GM19324 (cell line): Measurements from ENCODE around the gene BHLHA15.

ENCODE experiments used
- ATAC-seq: cut with Tn5 transposase; IDR thresholded peaks from one replicate; pipeline ENCODE4 v1.9.1; 2021; ENCODE audit warnings: mild to moderate bottlenecking, moderate library complexity; ENCODE audit not compliant: unreplicated experiment, low FRiP score

The BHLHA15 gene

GRCh38 chr7:98206451-98207330, 4.5 kb upstream of the BHLHA15 start:
- ATAC-seq = no peak

- no peak for ATAC-seq
These were observed 1.9 kb upstream of the BHLHA15 start for GRCh38 chr7:98209166-98209920.

GRCh38 chr7:98210513-98211220, 572 bp upstream of the BHLHA15 start:
- ATAC-seq = no peak

- ATAC-seq = no peak
These were observed 665 bp downstream of the BHLHA15 start for GRCh38 chr7:98211676-98212531.

- ATAC-seq = no peak
These were observed 1.3 kb downstream of the BHLHA15 start for GRCh38 chr7:98212532-98213041.

- no peak for ATAC-seq
These were observed 2.2 kb downstream of the BHLHA15 start for GRCh38 chr7:98213296-98213887.

GRCh38 chr7:98213888-98214810, 2.9 kb downstream of the BHLHA15 start:
- ATAC-seq = no peak

- ATAC-seq = no peak
These were observed 3.6 kb downstream of the BHLHA15 start for GRCh38 chr7:98214811-98215321.

GRCh38 chr7:98215561-98216495, 4.6 kb downstream of the BHLHA15 start:
- no peak for ATAC-seq

- no peak for ATAC-seq
These were observed 5.8 kb downstream of the BHLHA15 start for GRCh38 chr7:98216941-98217622.

- ATAC-seq = no peak
These were observed 6.7 kb downstream of the BHLHA15 start for GRCh38 chr7:98217623-98218582.

- peak; percentile 3 for ATAC-seq
These were observed 8.1 kb downstream of the BHLHA15 start for GRCh38 chr7:98219382-98219781.

GRCh38 chr7:98221611-98222532, 10.6 kb downstream of the BHLHA15 start:
- no peak for ATAC-seq

GRCh38 chr7:98222533-98223195, 11.4 kb downstream of the BHLHA15 start:
- no peak for ATAC-seq
